Esophagus squamous epithelium (tissue), 5 donors: ENCODE results near the gene PSMD11. TPM values are rescaled to one million over a fixed set of nuclear protein-coding genes. Genes with fewer than 3 reads are reported as not detected.

ENCODE experiments used
- DNase-seq: peaks from one replicate; lab custom pipeline; 2025; lab: John Stamatoyannopoulos, UW
- H3K27ac ChIP-seq, 4 donors: fragments of 200-600 bp; sonication (generic); one replicate each; pipeline ENCODE4 v1.5.1; 2016 to 2019; ENCODE audit warnings: mild to moderate bottlenecking in 1 of 4
- H3K27me3 ChIP-seq, 4 donors: fragments of 200-600 bp; sonication (generic); 1 replicate in 3 of 4; 2 replicates in 1 of 4; pipeline versions ENCODE4 v1.5.1 to v1.6.0; 2017 to 2021; ENCODE audit warnings: antibody characterized with exemption in 1 of 4
- H3K36me3 ChIP-seq, 3 donors: fragments of 200-600 bp; sonication (generic); one replicate each; pipeline ENCODE4 v1.5.1; 2016 to 2019
- H3K4me1 ChIP-seq, 3 donors: fragments of 200-600 bp; sonication (generic); one replicate each; pipeline ENCODE4 v1.5.1; 2017 to 2019
- H3K4me3 ChIP-seq, 4 donors: fragments of 200-600 bp; sonication (generic); 1 replicate in 3 of 4; 2 replicates in 1 of 4; pipeline ENCODE4 v1.5.1; 2016 to 2019; ENCODE audit warnings: mild to moderate bottlenecking in 2 of 4, moderate library complexity in 1 of 4
- H3K9me3 ChIP-seq, 3 donors: fragments of 200-600 bp; sonication (generic); one replicate each; pipeline ENCODE4 v1.5.1; 2016 to 2019
- CTCF ChIP-seq, 6 experiments: fragments of 450-650 bp in 4 of 6; fragments of 200-600 bp in 2 of 6; sonication (generic) in 2 of 6; IDR thresholded peaks; one replicate each; pipeline ENCODE4 v1.5.1; 2016 to 2019; ENCODE audit warnings: antibody characterized with exemption in 6 of 6, mild to moderate bottlenecking in 4 of 6, moderate library complexity in 4 of 6
- POLR2A ChIP-seq, 4 donors: fragments of 450-650 bp; IDR thresholded peaks; one replicate each; pipeline ENCODE4 v1.6.1; 2017; ENCODE audit warnings: antibody characterized with exemption in 4 of 4, mild to moderate bottlenecking in 4 of 4, moderate library complexity in 3 of 4
- whole genome bisulfite sequencing, 2 donors: methylation state at CpG; one replicate each; pipeline ENCODE4 v1.1.5; 2018; 5-methylcytosine and 5-hydroxymethylcytosine counted together
- intact Hi-C: fragments of 100-400 bp; cut with DNase I; formaldehyde crosslinking; loops from one replicate; pipeline ENCODE4 v1.15.0; 2022
- total RNA-seq, 4 donors: library from RNA; depleted of rRNA; stranded (reverse); fragments of >200 nt; gene quantifications; one replicate each; pipeline ENCODE4 v1.1.0, GENCODE V29; 2016
- donor health status: DM: yes; HTN: yes; CAD: no.

PSMD11 gene
- total RNA-seq, 4 donors from 2014 or later: 53.5 to 148 (median 70.3) TPM

- no peaks in the 10 kb centered on the region for H3K4me1 ChIP-seq
- no peak overlapping the region for H3K4me3 ChIP-seq
- TF ChIP-seq CTCF (IDR thresholded peaks at IDR 0.05): no peak
- TF ChIP-seq POLR2A (IDR thresholded peaks at IDR 0.05): no peak
- H3K9me3 ChIP-seq: no peaks in the 10 kb centered on the region
- no peak overlapping the region for H3K27ac ChIP-seq
- DNase-seq: no peak
- WGBS, 2 donors: 91 to 96% methylated on average over 6 of the region's 6 CpGs
- intact Hi-C loops: no loop called here
- H3K27me3 ChIP-seq: no peaks in the 10 kb centered on the region
- H3K36me3 ChIP-seq: peaks cover 30 to 100% (median 56%) of the 10 kb centered on the region in 3 donors
These were observed 26.3 kb downstream of the PSMD11 start for GRCh38 chr17:32470405-32471167.

- 94 to 95% methylated on average over 4 of the region's 4 CpGs for WGBS, 2 donors
- TF ChIP-seq POLR2A (IDR thresholded peaks at IDR 0.05): no peak
- no peak for TF ChIP-seq CTCF (IDR thresholded peaks at IDR 0.05)
- H3K4me1 ChIP-seq: no peaks in the 10 kb centered on the region
- no peaks in the 10 kb centered on the region for H3K9me3 ChIP-seq
- H3K27me3 ChIP-seq: no peaks in the 10 kb centered on the region
- peaks cover 38 to 100% (median 67%) of the 10 kb centered on the region in 3 donors for H3K36me3 ChIP-seq
- no peak for DNase-seq
- no peak overlapping the region for H3K4me3 ChIP-seq
- no peak overlapping the region for H3K27ac ChIP-seq
- intact Hi-C loops: no loop called here
These were observed 27.3 kb downstream of the PSMD11 start for GRCh38 chr17:32471652-32472051.

GRCh38 chr17:32475258-32475657, 30.9 kb downstream of the PSMD11 start:
- TF ChIP-seq POLR2A (IDR thresholded peaks at IDR 0.05): no peak
- TF ChIP-seq CTCF (IDR thresholded peaks at IDR 0.05): no peak
- no peaks in the 10 kb centered on the region for H3K9me3 ChIP-seq
- no peaks in the 10 kb centered on the region for H3K4me1 ChIP-seq
- no peak overlapping the region for H3K4me3 ChIP-seq
- no peak overlapping the region for H3K27ac ChIP-seq
- H3K36me3 ChIP-seq: peaks cover 47 to 100% (median 74%) of the 10 kb centered on the region in 3 donors
- H3K27me3 ChIP-seq: no peaks in the 10 kb centered on the region
- intact Hi-C loops: no loop called here
- WGBS, 2 donors: 90 to 92% methylated on average over 3 of the region's 3 CpGs
- DNase-seq: no peak

GRCh38 chr17:32477220-32477619, 32.9 kb downstream of the PSMD11 start:
- Histone ChIP-seq H3K9me3 (no peaks in the 10 kb centered on the region), H3K27me3 (no peaks in the 10 kb centered on the region), H3K36me3 (peaks cover 50 to 100% (median 68%) of the 10 kb centered on the region in 3 donors), H3K4me3 (no peak overlapping the region), H3K27ac (no peak overlapping the region), H3K4me1 (no peaks in the 10 kb centered on the region)
- DNase-seq: no peak
- TF ChIP-seq POLR2A (IDR thresholded peaks at IDR 0.05) (no peak), CTCF (IDR thresholded peaks at IDR 0.05) (no peak)
- 90 to 92% methylated on average over 8 of the region's 8 CpGs for WGBS, 2 donors
- intact Hi-C loops: no loop called here

GRCh38 chr17:32479074-32479617, 34.8 kb downstream of the PSMD11 start:
- TF ChIP-seq POLR2A (IDR thresholded peaks at IDR 0.05) (no peak), CTCF (IDR thresholded peaks at IDR 0.05) (no peak)
- H3K36me3 ChIP-seq: peaks cover 45 to 88% (median 53%) of the 10 kb centered on the region in 3 donors
- no peaks in the 10 kb centered on the region for H3K9me3 ChIP-seq
- no peak overlapping the region for H3K4me3 ChIP-seq
- intact Hi-C loops: no loop called here
- peaks cover 3 to 17% (median 4%) of the 10 kb centered on the region in 3 donors for H3K4me1 ChIP-seq
- DNase-seq: no peak
- 50 to 55% methylated on average over 5 of the region's 5 CpGs for WGBS, 2 donors
- no peaks in the 10 kb centered on the region for H3K27me3 ChIP-seq
- no peak overlapping the region for H3K27ac ChIP-seq
